CD4-positive, CD25-positive, alpha-beta regulatory T cell (primary cell): ENCODE data around the gene SLC4A5. TPM values are rescaled to one million over a fixed set of nuclear protein-coding genes. Genes with fewer than 3 reads are reported as not detected.

Experiments
- ATAC-seq, 2 donors: fragments of 150-1000 bp; cut with Tn5 transposase; one replicate each; pipeline ENCODE4 v1.10.0; 2021; ENCODE audit warnings: low read depth in 2 of 2, moderate number of reproducible peaks in 2 of 2, moderate library complexity in 1 of 2
- DNase-seq, 3 donors: peaks; one replicate each; pipeline versions ENCODE4 v3.0.0 to v3.0.0-alpha.2; 2012 to 2022; ENCODE audit warnings: mixed read lengths in 1 of 3
- H3K27ac ChIP-seq: one replicate; pipeline ENCODE4 v1.7.0; 2013; ENCODE audit warnings: mild to moderate bottlenecking, low read length; ENCODE audit not compliant: insufficient read depth, poor library complexity, severe bottlenecking
- H3K27me3 ChIP-seq: one replicate; pipeline ENCODE4 v1.7.0; 2013; ENCODE audit warnings: low read length; ENCODE audit not compliant: control insufficient read depth, insufficient read depth
- H3K36me3 ChIP-seq: one replicate; pipeline ENCODE4 v1.7.0; 2013; ENCODE audit warnings: mild to moderate bottlenecking, low read length, moderate library complexity; ENCODE audit not compliant: control insufficient read depth, insufficient read depth
- H3K4me1 ChIP-seq: 2 replicates; pipeline ENCODE4 v1.7.0; 2013; ENCODE audit warnings: mild to moderate bottlenecking, low read length; ENCODE audit not compliant: insufficient read depth, control insufficient read depth, poor library complexity, severe bottlenecking
- H3K4me3 ChIP-seq: one replicate; pipeline ENCODE4 v1.7.0; 2013; ENCODE audit warnings: low read depth, mild to moderate bottlenecking, low read length, moderate library complexity
- H3K9me3 ChIP-seq, 2 experiments: 1 replicate in 1 of 2; 2 replicates in 1 of 2; pipeline ENCODE4 v1.7.0; 2013; ENCODE audit warnings: low read length in 2 of 2, mild to moderate bottlenecking in 1 of 2, moderate library complexity in 1 of 2; ENCODE audit not compliant: control insufficient read depth in 2 of 2
- H3K27ac Mint-ChIP-seq, 3 donors: one replicate each; pipeline ENCODE4 v1.8.0; 2020 to 2022; ENCODE audit warnings: mild to moderate bottlenecking in 3 of 3, mixed read lengths in 3 of 3, moderate library complexity in 2 of 3
- H3K27me3 Mint-ChIP-seq: one replicate; pipeline ENCODE4 v1.8.0; 2022; ENCODE audit warnings: mild to moderate bottlenecking, mixed read lengths
- H3K36me3 Mint-ChIP-seq: one replicate; pipeline ENCODE4 v1.8.0; 2020; ENCODE audit warnings: mixed read lengths
- H3K4me1 Mint-ChIP-seq, 4 donors: one replicate each; pipeline ENCODE4 v1.8.0; 2020 to 2022; ENCODE audit warnings: mixed read lengths in 4 of 4, mild to moderate bottlenecking in 1 of 4
- H3K4me3 Mint-ChIP-seq, 4 donors: one replicate each; pipeline ENCODE4 v1.8.0; 2020 to 2022; ENCODE audit warnings: mild to moderate bottlenecking in 4 of 4, mixed read lengths in 4 of 4, moderate library complexity in 3 of 4
- H3K9me3 Mint-ChIP-seq, 7 donors: one replicate each; pipeline ENCODE4 v1.8.0; 2020 to 2022; ENCODE audit warnings: mixed read lengths in 7 of 7, mild to moderate bottlenecking in 3 of 7, moderate library complexity in 2 of 7
- polyA plus RNA-seq, 4 donors: library from polyadenylated mRNA; unstranded; fragments of 300-500 nt; fragmentation: Illumina TruSeq; gene quantifications; one replicate each; pipeline ENCODE4 v1.2.3, GENCODE V29; 2021
- total RNA-seq: library from RNA; stranded (reverse); gene quantifications from one replicate; pipeline ENCODE4 v1.2.3, GENCODE V29; 2022

SLC4A5 gene
- total and polyA plus RNA-seq, 5 donors from 2014 or later, result 0.30 to 12.7 (median 0.85) TPM

DNA sequence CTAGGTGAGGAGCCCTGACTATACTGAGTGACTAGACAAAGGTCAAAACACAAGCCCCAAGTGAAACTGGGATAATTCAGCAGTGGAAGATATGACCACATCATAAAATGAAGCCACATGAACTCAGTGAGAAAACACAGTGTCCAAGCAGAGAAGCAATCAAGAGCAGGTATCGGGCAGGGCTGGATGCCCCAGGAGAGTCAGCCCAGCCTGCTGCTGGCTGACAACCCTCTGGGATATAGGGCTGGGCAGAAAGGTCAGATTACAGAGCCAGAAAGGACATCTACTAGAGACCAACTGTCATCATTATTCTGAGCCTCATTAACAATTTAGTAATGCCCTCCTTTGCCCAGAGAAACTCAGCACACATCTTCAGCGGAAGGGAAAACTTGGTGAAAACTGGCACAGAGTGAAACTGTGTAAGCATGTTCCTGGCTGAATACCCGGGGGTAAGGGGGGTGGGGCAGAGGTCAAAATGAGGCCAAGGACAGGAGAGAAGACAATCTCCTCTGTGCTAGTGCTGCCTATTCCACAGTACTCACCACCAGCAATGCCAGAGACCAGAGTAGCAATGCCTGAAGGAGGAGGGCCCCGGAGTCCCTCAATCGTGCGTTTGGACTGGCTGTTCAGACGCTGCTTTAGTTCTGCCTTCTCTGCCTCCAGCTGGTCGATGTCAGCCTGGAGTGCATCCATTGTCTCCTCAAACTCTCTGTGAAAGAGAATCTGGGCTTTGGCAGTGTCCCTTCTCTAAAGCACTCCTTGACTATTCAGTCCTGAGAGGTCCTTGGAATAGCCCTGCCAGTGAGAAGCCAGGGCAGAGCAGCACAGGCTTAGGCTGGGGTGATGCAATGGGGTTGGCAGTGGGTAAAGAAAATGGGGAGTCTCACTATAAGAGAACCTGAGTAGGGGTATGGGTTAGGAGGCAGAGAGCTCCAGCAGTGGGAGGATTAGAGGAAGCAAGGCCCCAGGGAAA, 21.6 kb upstream of the SLC4A5 start:
- Histone ChIP-seq H3K27ac (no peak overlapping the region), H3K9me3 (no peaks in the 10 kb centered on the region), H3K4me3 (no peak overlapping the region), H3K36me3 (peaks cover 96% of the 10 kb centered on the region), H3K4me1 (no peaks in the 10 kb centered on the region), H3K27me3 (no peaks in the 10 kb centered on the region)
- Mint-ChIP-seq H3K4me3 (no peak overlapping the region), H3K27ac (peak overlapping the region in 1 of 3 donors; percentile 27), H3K4me1 (no peaks in the 10 kb centered on the region), H3K27me3 (no peaks in the 10 kb centered on the region), H3K9me3 (no peaks in the 10 kb centered on the region), H3K36me3 (peaks cover 86% of the 10 kb centered on the region)
- DNase-seq (no peak), ATAC-seq (no peak)

GRCh38 chr2:74361327-74361726, 18.1 kb upstream of the SLC4A5 start:
- Histone ChIP-seq H3K27me3 (no peaks in the 10 kb centered on the region), H3K4me3 (no peak overlapping the region), H3K4me1 (no peaks in the 10 kb centered on the region), H3K36me3 (peaks cover 88% of the 10 kb centered on the region), H3K27ac (no peak overlapping the region), H3K9me3 (no peaks in the 10 kb centered on the region)
- Mint-ChIP-seq H3K27ac (no peak overlapping the region), H3K36me3 (peaks cover 84% of the 10 kb centered on the region), H3K27me3 (no peaks in the 10 kb centered on the region), H3K9me3 (no peaks in the 10 kb centered on the region), H3K4me1 (no peaks in the 10 kb centered on the region), H3K4me3 (no peak overlapping the region)
- no peak for DNase-seq
- ATAC-seq, result no peak

DNA sequence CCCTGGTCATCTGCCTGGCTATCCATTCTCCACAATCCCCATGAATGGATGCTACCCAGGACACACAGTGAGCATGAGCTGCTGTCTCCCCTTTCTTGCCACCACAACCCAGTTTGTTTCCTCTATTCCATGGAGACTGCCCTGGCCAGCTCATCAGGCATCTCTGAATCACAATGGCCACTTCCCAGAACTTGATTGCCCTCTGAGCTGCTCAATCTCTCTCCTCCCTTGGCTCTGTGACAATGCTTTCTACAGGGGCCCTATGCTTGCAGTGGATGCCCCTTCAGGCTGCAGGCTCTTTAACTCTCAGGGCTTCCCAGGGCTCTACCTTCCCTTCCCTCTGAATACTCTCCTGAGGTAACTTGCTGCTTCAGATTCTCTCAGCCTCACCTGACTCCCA, 14.4 kb upstream of the SLC4A5 start:
- Mint-ChIP-seq H3K27me3 (no peaks in the 10 kb centered on the region), H3K36me3 (peaks cover 60% of the 10 kb centered on the region), H3K4me3 (no peak overlapping the region), H3K27ac (peak overlapping the region in 1 of 3 donors; percentile 64), H3K9me3 (no peaks in the 10 kb centered on the region), H3K4me1 (no peaks in the 10 kb centered on the region)
- no peak overlapping the region for H3K27ac ChIP-seq
- no peaks in the 10 kb centered on the region for H3K27me3 ChIP-seq
- no peak overlapping the region for H3K4me3 ChIP-seq
- H3K9me3 ChIP-seq, result no peaks in the 10 kb centered on the region
- peaks cover 51% of the 10 kb centered on the region for H3K36me3 ChIP-seq
- no peaks in the 10 kb centered on the region for H3K4me1 ChIP-seq
- DNase-seq (no peak), ATAC-seq (no peak)

DNA sequence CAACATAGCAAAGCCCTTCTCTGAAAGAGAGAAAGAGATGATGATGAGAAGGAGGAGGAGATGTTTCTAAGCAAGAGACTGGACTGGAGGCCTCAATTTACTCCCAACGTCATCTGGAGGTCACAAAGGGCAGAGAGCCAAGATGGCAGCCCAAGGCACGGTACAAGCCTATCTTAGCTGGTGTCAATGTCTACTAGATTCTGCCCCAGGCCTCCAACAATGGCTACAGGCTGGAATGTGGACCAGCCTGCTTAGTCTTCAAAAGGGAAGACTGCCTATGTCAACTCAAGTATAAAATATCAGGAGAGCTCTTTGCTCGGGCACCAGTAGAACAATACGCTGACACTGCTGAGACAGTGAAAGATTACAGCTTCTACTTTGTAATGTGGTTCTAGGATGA, 6.7 kb upstream of the SLC4A5 start:
- H3K4me3 Mint-ChIP-seq, result no peak overlapping the region
- Histone ChIP-seq H3K36me3 (no peaks in the 10 kb centered on the region), H3K9me3 (no peaks in the 10 kb centered on the region), H3K4me1 (no peaks in the 10 kb centered on the region), H3K27ac (no peak overlapping the region), H3K4me3 (no peak overlapping the region), H3K27me3 (no peaks in the 10 kb centered on the region)
- DNase-seq, result no peak
- ATAC-seq, result no peak
- no peaks in the 10 kb centered on the region for H3K4me1 Mint-ChIP-seq
- H3K27ac Mint-ChIP-seq, result no peak overlapping the region
- H3K36me3 Mint-ChIP-seq, result peaks cover 18% of the 10 kb centered on the region
- H3K9me3 Mint-ChIP-seq, result peaks cover 0 to 2% (median 0%) of the 10 kb centered on the region in 7 donors
- no peaks in the 10 kb centered on the region for H3K27me3 Mint-ChIP-seq

DNA sequence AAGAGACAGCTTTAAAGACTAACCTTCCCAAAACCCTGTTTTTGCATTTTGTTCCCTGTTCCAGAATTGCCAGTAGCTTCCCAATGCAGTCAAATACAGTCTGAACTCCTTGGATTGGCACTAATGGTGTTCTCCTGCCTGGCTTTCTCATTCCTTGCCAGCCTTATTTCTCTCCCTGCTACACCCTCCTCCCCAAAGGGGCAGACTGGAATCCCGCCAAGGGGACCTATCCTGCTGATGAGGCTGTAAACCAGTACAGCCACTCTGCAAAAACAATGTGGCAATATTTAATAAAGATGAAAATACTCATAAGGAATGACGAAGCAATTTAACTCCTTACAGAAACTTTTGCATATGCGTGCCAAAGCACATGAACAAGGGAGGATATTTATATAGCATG, 4.5 kb upstream of the SLC4A5 start:
- H3K36me3 Mint-ChIP-seq, result peaks cover 24% of the 10 kb centered on the region
- no peak overlapping the region for H3K27ac Mint-ChIP-seq
- Histone ChIP-seq H3K27me3 (no peaks in the 10 kb centered on the region), H3K36me3 (no peaks in the 10 kb centered on the region), H3K4me3 (no peak overlapping the region), H3K27ac (no peak overlapping the region), H3K9me3 (no peaks in the 10 kb centered on the region), H3K4me1 (no peaks in the 10 kb centered on the region)
- DNase-seq, result no peak
- no peaks in the 10 kb centered on the region for H3K27me3 Mint-ChIP-seq
- H3K4me3 Mint-ChIP-seq, result no peak overlapping the region
- no peak for ATAC-seq
- H3K9me3 Mint-ChIP-seq, result peaks cover 0 to 2% (median 0%) of the 10 kb centered on the region in 7 donors
- H3K4me1 Mint-ChIP-seq, result no peaks in the 10 kb centered on the region

DNA sequence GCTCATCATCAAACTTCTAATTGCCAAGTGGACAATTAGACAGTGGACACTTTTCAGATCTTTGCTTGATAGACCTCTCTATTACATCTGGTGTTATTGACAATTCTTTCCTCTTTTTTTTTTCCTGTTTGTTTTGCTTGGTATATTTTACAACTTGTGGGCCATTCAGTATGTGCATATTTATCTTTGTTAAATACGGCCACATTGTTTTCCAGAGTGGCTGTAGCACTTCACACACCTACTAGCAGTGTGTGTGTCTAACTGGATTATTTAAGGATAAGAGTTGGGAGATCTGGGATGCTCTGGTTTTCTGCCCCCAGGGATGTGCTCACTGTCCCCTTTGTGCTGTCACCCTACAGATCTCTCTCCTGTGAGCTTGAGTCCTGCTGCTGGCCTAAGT, 4.1 kb upstream of the SLC4A5 start:
- no peaks in the 10 kb centered on the region for H3K27me3 ChIP-seq
- H3K36me3 ChIP-seq, result no peaks in the 10 kb centered on the region
- no peak overlapping the region for H3K27ac ChIP-seq
- no peak for ATAC-seq
- H3K36me3 Mint-ChIP-seq, result peaks cover 24% of the 10 kb centered on the region
- peaks cover 0 to 2% (median 0%) of the 10 kb centered on the region in 7 donors for H3K9me3 Mint-ChIP-seq
- H3K4me3 ChIP-seq, result no peak overlapping the region
- no peaks in the 10 kb centered on the region for H3K4me1 ChIP-seq
- no peaks in the 10 kb centered on the region for H3K4me1 Mint-ChIP-seq
- DNase-seq, result no peak
- no peak overlapping the region for H3K27ac Mint-ChIP-seq
- no peaks in the 10 kb centered on the region for H3K27me3 Mint-ChIP-seq
- no peaks in the 10 kb centered on the region for H3K9me3 ChIP-seq
- H3K4me3 Mint-ChIP-seq, result no peak overlapping the region

DNA sequence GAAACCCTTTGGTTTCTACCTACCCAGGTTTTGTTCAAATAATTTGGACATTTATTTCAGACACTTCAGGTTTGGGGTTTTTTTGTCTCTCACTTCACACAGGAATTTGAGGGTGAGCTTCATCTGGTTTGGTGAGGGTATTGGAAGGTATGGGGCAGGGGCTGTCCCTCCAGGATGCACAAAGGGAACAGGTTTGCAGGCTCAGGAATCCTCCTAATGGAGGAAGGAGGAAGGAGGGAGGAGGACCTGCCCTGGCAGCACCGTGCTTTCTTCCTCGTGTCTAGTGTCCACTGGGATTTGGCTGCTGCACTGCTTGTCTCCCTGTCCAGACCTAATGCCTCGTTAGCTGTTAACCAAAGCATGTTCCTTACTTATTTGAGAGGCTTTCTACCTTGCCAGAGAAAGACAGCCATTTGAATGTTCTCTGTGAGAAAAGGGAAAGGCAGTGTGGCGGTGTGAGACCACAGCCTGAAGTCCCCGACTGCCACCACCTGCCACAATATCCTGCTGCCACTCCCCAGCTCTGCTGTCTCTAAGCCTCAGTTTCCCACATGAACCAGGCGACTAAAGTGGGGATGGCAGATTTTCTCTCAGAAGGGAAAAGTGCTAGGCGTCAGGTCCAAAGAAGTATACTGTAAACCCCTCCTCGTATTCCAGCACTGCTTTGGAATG, 2.2 kb upstream of the SLC4A5 start:
- H3K27me3 ChIP-seq, result no peaks in the 10 kb centered on the region
- no peaks in the 10 kb centered on the region for H3K36me3 ChIP-seq
- no peak for ATAC-seq
- peak in 1 of 3 donors; percentile 15 for DNase-seq
- no peaks in the 10 kb centered on the region for H3K9me3 Mint-ChIP-seq
- H3K27ac ChIP-seq, result no peak overlapping the region
- peaks cover 19% of the 10 kb centered on the region for H3K36me3 Mint-ChIP-seq
- H3K4me3 ChIP-seq, result no peak overlapping the region
- H3K27me3 Mint-ChIP-seq, result no peaks in the 10 kb centered on the region
- H3K27ac Mint-ChIP-seq, result peak overlapping the region in 1 of 3 donors; percentile 57
- no peaks in the 10 kb centered on the region for H3K9me3 ChIP-seq
- no peaks in the 10 kb centered on the region for H3K4me1 Mint-ChIP-seq
- H3K4me3 Mint-ChIP-seq, result no peak overlapping the region
- no peaks in the 10 kb centered on the region for H3K4me1 ChIP-seq
